H1 (cell line): ENCODE results near the gene LY6G6D.

Experiments used
- EZH2 ChIP-seq: fragments of 200-600 bp; sonication (generic); IDR thresholded peaks from 2 replicates; pipeline ENCODE4 v1.7.1; 2012; ENCODE audit warnings: low read depth, mild to moderate bottlenecking, moderate library complexity, low read length, inconsistent platforms; ENCODE audit not compliant: severe bottlenecking
- GTF2F1 ChIP-seq: IDR thresholded peaks from 2 replicates; pipeline ENCODE4 v1.6.1; 2012; ENCODE audit warnings: low read depth, low read length, improper control_type of control experiment, borderline replicate concordance
- POLR2AphosphoS5 ChIP-seq: IDR thresholded peaks from 2 replicates; pipeline ENCODE4 v1.6.1; 2011; ENCODE audit warnings: low read depth, low read length
- SAP30 ChIP-seq: fragments of 300-600 bp; sonication (generic); IDR thresholded peaks from 2 replicates; pipeline ENCODE4 v1.7.1; 2012; ENCODE audit warnings: low read length, moderate library complexity, mild to moderate bottlenecking, inconsistent platforms; ENCODE audit not compliant: insufficient read depth, insufficient replicate concordance
- SIRT6 ChIP-seq: IDR thresholded peaks from one replicate; pipeline ENCODE4 v1.7.1; 2012; ENCODE audit warnings: low read length, inconsistent platforms
- TBP ChIP-seq: IDR thresholded peaks from 2 replicates; pipeline ENCODE4 v1.6.1; 2011; ENCODE audit warnings: low read depth, low read length, improper control_type of control experiment
- TF ChIP-seq, protein P1 (sequence below), 3 experiments: IDR thresholded peaks; 1 replicate in 2 of 3; 2 replicates in 1 of 3; pipeline versions ENCODE4 v1.5.1 to v1.6.1; 2011; ENCODE audit warnings: low read length in 3 of 3, mild to moderate bottlenecking in 3 of 3, inconsistent platforms in 2 of 3, low read depth in 1 of 3, moderate library complexity in 1 of 3; ENCODE audit not compliant: insufficient read depth in 1 of 3; ENCODE audit errors: control extremely low read depth in 1 of 3
- TF ChIP-seq, protein P2 (sequence below): IDR thresholded peaks from 2 replicates; pipeline ENCODE4 v1.6.1; 2012; ENCODE audit warnings: inconsistent platforms

DNA sequence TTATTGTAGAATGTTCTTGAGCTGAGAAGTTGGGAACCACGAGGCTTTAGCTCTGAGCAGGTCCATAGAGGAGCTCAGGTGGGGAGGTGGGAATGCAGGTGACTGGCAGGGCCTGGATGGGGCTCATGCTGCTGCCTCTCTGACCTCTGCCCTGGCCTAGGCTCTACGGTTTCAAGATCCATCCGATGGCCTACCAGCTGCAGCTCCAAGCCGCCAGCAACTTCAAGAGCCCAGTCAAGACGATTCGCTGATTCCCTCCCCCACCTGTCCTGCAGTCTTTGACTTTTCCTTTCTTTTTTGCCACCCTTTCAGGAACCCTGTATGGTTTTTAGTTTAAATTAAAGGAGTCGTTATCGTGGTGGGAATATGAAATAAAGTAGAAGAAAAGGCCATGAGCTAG, 45.5 kb upstream of the LY6G6D start, which contains the start of gene LY6G5B:
- TF ChIP-seq SIRT6 = no peak
- TF ChIP-seq SAP30 = no peak
- no peak for TF ChIP-seq GTF2F1
- TF ChIP-seq, protein P1, sequence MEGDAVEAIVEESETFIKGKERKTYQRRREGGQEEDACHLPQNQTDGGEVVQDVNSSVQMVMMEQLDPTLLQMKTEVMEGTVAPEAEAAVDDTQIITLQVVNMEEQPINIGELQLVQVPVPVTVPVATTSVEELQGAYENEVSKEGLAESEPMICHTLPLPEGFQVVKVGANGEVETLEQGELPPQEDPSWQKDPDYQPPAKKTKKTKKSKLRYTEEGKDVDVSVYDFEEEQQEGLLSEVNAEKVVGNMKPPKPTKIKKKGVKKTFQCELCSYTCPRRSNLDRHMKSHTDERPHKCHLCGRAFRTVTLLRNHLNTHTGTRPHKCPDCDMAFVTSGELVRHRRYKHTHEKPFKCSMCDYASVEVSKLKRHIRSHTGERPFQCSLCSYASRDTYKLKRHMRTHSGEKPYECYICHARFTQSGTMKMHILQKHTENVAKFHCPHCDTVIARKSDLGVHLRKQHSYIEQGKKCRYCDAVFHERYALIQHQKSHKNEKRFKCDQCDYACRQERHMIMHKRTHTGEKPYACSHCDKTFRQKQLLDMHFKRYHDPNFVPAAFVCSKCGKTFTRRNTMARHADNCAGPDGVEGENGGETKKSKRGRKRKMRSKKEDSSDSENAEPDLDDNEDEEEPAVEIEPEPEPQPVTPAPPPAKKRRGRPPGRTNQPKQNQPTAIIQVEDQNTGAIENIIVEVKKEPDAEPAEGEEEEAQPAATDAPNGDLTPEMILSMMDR (IDR thresholded peaks at IDR 0.05; ENCODE audit: control extremely low read depth in 1 of 3, insufficient read depth in 1 of 3, low read depth in 1 of 3, low read length in 3 of 3) = no peak
- TF ChIP-seq TBP = no peak
- TF ChIP-seq, protein P2, sequence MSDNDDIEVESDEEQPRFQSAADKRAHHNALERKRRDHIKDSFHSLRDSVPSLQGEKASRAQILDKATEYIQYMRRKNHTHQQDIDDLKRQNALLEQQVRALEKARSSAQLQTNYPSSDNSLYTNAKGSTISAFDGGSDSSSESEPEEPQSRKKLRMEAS = no peak
- TF ChIP-seq EZH2 = no peak
- TF ChIP-seq POLR2AphosphoS5 = no peak
